ENCODE data around the gene LDLRAD3. TPM values are rescaled to one million over a fixed set of nuclear protein-coding genes. Genes with fewer than 3 reads are reported as not detected.

LDLRAD3 gene
- total and polyA plus RNA-seq, 3 experiments from 2014 or later, result 0.09 to 0.44 TPM; not detected in 1

DNA sequence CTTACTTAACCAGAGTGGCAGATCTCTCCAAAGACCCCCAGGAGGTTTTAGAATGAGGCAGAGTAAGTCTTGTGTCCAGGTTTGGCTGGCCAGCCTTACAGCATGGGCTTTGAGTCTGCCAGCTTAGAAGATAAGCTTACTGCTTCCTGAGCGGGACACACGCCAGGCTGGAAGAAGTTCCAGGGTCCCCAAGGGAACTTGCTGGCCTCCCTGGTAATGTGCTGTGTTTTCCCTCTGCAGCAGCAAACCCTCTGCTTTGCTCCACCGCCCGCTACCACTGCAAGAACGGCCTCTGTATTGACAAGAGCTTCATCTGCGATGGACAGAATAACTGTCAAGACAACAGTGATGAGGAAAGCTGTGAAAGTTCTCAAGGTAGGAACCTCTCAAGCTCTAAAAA, 154.2 kb downstream of the LDLRAD3 start:
- H3K27me3 ChIP-seq (ENCODE audit: insufficient read depth, low read length, poor library complexity, severe bottlenecking), result no peaks in the 10 kb centered on the region
- no peaks in the 10 kb centered on the region for H3K4me1 ChIP-seq (ENCODE audit: insufficient read depth, low read length)
- Mint-ChIP-seq H3K9me3 (peaks cover 0 to 4% (median 0%) of the 10 kb centered on the region in 5 donors), H3K27me3 (peaks cover 6 to 36% of the 10 kb centered on the region in 2 donors), H3K27ac (no peak overlapping the region), H3K4me1 (no peaks in the 10 kb centered on the region), H3K4me3 (no peak overlapping the region), H3K36me3 (no peaks in the 10 kb centered on the region)
- H3K27ac ChIP-seq (ENCODE audit: low read depth, low read length), result peak overlapping the region; percentile 47
- CTCF ChIA-PET, result no interaction called here
- H3K4me3 ChIP-seq (ENCODE audit: low read length), result no peak overlapping the region
- POLR2A ChIA-PET, result no interaction called here
- H3K9me3 ChIP-seq (ENCODE audit: low read length), result no peaks in the 10 kb centered on the region
- DNase-seq, result no peak
- no peaks in the 10 kb centered on the region for H3K36me3 ChIP-seq (ENCODE audit: insufficient read depth, low read length)

DNA sequence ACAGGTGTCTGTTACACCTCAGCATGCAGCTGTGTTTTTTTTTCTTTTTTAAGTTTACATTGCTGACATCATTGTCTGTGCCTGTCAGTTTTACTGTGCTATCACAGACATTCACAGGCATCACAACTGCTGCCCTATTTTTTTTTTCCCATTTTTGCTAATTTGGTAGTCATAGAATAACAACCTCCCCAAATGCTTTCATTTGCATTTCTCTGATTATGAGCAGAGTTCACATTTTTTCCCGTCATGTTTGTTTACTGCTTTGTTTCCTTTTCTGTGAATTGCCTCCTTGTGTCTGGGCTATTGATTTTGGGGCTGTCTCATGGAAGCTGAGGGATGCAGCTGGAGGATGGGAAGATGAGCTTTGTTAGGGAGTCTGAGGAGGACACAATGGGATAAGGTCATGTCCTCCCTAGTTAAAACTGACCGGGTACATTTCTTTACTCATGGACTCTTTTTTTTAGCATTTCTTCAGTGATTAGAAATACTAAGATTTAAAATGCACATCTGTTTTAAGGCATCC, 155.1 kb downstream of the LDLRAD3 start:
- Histone ChIP-seq H3K36me3 (ENCODE audit: insufficient read depth, low read length) (no peaks in the 10 kb centered on the region), H3K4me3 (ENCODE audit: low read length) (no peak overlapping the region), H3K27me3 (ENCODE audit: insufficient read depth, low read length, poor library complexity, severe bottlenecking) (no peaks in the 10 kb centered on the region), H3K9me3 (ENCODE audit: low read length) (no peaks in the 10 kb centered on the region), H3K27ac (ENCODE audit: low read depth, low read length) (no peak overlapping the region), H3K4me1 (ENCODE audit: insufficient read depth, low read length) (no peaks in the 10 kb centered on the region)
- ChIA-PET POLR2A (no interaction called here), CTCF (no interaction called here)
- H3K4me1 Mint-ChIP-seq, result no peaks in the 10 kb centered on the region
- H3K9me3 Mint-ChIP-seq, result peaks cover 0 to 1% (median 0%) of the 10 kb centered on the region in 5 donors
- peaks cover 6 to 28% of the 10 kb centered on the region in 2 donors for H3K27me3 Mint-ChIP-seq
- no peaks in the 10 kb centered on the region for H3K36me3 Mint-ChIP-seq
- H3K4me3 Mint-ChIP-seq, result no peak overlapping the region
- DNase-seq, result no peak
- H3K27ac Mint-ChIP-seq, result no peak overlapping the region

DNA sequence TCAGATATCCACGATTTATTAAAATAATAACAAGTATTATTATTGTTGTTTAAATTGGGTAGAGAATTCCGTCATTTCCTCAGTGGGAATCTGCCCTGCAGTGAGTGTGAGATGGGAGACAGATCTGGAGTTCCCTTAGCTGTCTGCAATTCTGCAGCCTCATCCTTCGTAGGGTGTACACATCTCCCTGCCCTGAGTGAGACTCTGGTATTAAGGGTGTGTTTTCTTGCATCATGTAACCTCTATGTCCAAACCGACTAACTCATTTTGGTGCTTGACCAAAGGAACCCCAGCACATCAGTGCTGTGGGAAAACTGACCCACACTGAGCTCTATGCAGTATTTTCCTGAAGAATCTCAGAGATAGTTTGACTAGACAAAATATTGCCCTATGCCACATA, 157.6 kb downstream of the LDLRAD3 start:
- H3K36me3 Mint-ChIP-seq, result no peaks in the 10 kb centered on the region
- ChIA-PET CTCF (no interaction called here), POLR2A (no interaction called here)
- Histone ChIP-seq H3K9me3 (ENCODE audit: low read length) (no peaks in the 10 kb centered on the region), H3K36me3 (ENCODE audit: insufficient read depth, low read length) (no peaks in the 10 kb centered on the region), H3K27me3 (ENCODE audit: insufficient read depth, low read length, poor library complexity, severe bottlenecking) (no peaks in the 10 kb centered on the region), H3K27ac (ENCODE audit: low read depth, low read length) (no peak overlapping the region), H3K4me3 (ENCODE audit: low read length) (no peak overlapping the region), H3K4me1 (ENCODE audit: insufficient read depth, low read length) (no peaks in the 10 kb centered on the region)
- H3K4me1 Mint-ChIP-seq, result no peaks in the 10 kb centered on the region
- H3K27ac Mint-ChIP-seq, result no peak overlapping the region
- H3K4me3 Mint-ChIP-seq, result no peak overlapping the region
- DNase-seq, result no peak
- peaks cover 0 to 1% (median 0%) of the 10 kb centered on the region in 5 donors for H3K9me3 Mint-ChIP-seq
- H3K27me3 Mint-ChIP-seq, result peaks cover 6 to 19% of the 10 kb centered on the region in 2 donors

DNA sequence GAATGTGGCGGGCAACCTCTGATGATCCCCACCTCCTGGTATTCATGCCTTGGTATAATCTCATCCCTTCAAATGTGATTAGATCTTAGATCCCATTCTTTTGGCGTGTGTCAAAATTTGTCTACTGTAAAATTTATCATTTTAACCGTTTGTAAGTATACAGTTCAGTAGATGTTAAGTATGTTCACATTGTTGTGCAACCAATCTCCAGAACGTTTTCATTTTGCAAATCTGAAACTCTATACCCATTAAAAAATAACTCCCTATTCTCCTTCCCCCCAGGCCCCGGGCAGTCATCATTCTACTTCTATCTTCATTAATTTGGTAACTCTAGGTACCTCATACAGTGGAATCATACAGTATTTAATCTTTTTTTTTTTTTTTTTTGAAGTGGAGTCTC, 159.0 kb downstream of the LDLRAD3 start:
- H3K27ac Mint-ChIP-seq, result no peak overlapping the region
- Histone ChIP-seq H3K9me3 (ENCODE audit: low read length) (no peaks in the 10 kb centered on the region), H3K4me3 (ENCODE audit: low read length) (no peak overlapping the region), H3K4me1 (ENCODE audit: insufficient read depth, low read length) (no peaks in the 10 kb centered on the region), H3K27me3 (ENCODE audit: insufficient read depth, low read length, poor library complexity, severe bottlenecking) (no peaks in the 10 kb centered on the region), H3K27ac (ENCODE audit: low read depth, low read length) (no peak overlapping the region), H3K36me3 (ENCODE audit: insufficient read depth, low read length) (no peaks in the 10 kb centered on the region)
- POLR2A ChIA-PET, result no interaction called here
- peaks cover 0 to 1% (median 0%) of the 10 kb centered on the region in 5 donors for H3K9me3 Mint-ChIP-seq
- H3K4me1 Mint-ChIP-seq, result no peaks in the 10 kb centered on the region
- no peak for DNase-seq
- no peak overlapping the region for H3K4me3 Mint-ChIP-seq
- peaks cover 6 to 13% of the 10 kb centered on the region in 2 donors for H3K27me3 Mint-ChIP-seq
- CTCF ChIA-PET, result no interaction called here
- no peaks in the 10 kb centered on the region for H3K36me3 Mint-ChIP-seq

DNA sequence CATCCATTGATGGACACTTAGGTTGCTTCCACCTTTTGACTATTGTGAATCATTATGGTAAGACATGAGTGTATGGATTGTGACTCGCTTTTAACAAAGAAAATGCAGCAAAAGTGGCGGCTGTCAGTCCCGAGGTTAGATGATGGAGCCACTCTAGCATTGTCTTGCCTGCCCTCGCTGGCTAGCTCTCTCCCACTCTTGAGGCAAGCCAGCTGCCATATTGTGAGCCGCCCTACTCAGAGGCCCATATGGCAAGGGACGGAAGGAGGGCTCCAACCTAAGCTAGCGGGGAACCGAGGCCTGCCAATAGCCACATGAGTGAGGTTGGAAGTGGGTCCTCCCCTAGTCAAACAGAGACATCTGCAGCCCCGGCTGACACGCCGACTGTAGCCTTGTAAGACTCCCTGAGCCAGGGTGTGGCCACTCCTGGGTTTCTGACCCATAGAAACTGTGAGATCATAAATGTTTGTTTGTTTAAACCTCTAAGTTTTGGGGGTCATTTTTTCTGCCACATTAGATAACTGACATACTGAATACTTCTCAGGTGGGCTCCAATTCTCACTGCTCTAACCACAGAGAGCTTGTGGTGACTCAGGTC, 160.2 kb downstream of the LDLRAD3 start:
- ChIA-PET CTCF (no interaction called here), POLR2A (no interaction called here)
- H3K27ac ChIP-seq (ENCODE audit: low read depth, low read length), result peak overlapping the region; percentile 4
- no peaks in the 10 kb centered on the region for H3K27me3 ChIP-seq (ENCODE audit: insufficient read depth, low read length, poor library complexity, severe bottlenecking)
- H3K4me3 ChIP-seq (ENCODE audit: low read length), result no peak overlapping the region
- H3K4me3 Mint-ChIP-seq, result no peak overlapping the region
- H3K9me3 Mint-ChIP-seq, result peaks cover 0 to under 1% (median 0%) of the 10 kb centered on the region in 5 donors
- DNase-seq, result no peak
- no peaks in the 10 kb centered on the region for H3K36me3 ChIP-seq (ENCODE audit: insufficient read depth, low read length)
- H3K27me3 Mint-ChIP-seq, result peaks cover 6 to 13% of the 10 kb centered on the region in 2 donors
- H3K9me3 ChIP-seq (ENCODE audit: low read length), result no peaks in the 10 kb centered on the region
- H3K4me1 Mint-ChIP-seq, result no peaks in the 10 kb centered on the region
- H3K4me1 ChIP-seq (ENCODE audit: insufficient read depth, low read length), result no peaks in the 10 kb centered on the region
- no peak overlapping the region for H3K27ac Mint-ChIP-seq
- H3K36me3 Mint-ChIP-seq, result no peaks in the 10 kb centered on the region

DNA sequence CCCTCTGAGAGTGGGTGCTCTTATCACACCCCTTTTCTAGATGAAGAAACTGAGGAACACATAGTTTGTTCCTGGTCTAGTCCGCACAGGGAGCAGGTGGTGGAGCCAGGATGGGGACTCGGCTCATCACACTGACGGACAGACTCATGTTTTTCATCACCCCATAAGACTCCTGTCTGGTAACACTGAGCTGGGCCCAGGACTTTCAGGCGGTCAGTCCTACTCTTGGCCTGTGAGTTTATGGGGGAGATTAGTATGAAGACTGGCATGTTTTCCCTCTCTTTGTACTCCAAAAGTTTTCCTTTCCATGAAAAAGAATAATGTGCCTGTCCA, 160.8 kb downstream of the LDLRAD3 start:
- no peaks in the 10 kb centered on the region for H3K9me3 Mint-ChIP-seq
- no peaks in the 10 kb centered on the region for H3K9me3 ChIP-seq (ENCODE audit: low read length)
- H3K27me3 ChIP-seq (ENCODE audit: insufficient read depth, low read length, poor library complexity, severe bottlenecking), result no peaks in the 10 kb centered on the region
- DNase-seq, result no peak
- H3K4me3 ChIP-seq (ENCODE audit: low read length), result no peak overlapping the region
- peaks cover 6 to 13% of the 10 kb centered on the region in 2 donors for H3K27me3 Mint-ChIP-seq
- peak overlapping the region; percentile 3 for H3K27ac ChIP-seq (ENCODE audit: low read depth, low read length)
- ChIA-PET POLR2A (no interaction called here), CTCF (no interaction called here)
- no peak overlapping the region for H3K4me3 Mint-ChIP-seq
- H3K36me3 Mint-ChIP-seq, result no peaks in the 10 kb centered on the region
- H3K36me3 ChIP-seq (ENCODE audit: insufficient read depth, low read length), result no peaks in the 10 kb centered on the region
- H3K27ac Mint-ChIP-seq, result no peak overlapping the region
- no peaks in the 10 kb centered on the region for H3K4me1 ChIP-seq (ENCODE audit: insufficient read depth, low read length)
- H3K4me1 Mint-ChIP-seq, result no peaks in the 10 kb centered on the region

DNA sequence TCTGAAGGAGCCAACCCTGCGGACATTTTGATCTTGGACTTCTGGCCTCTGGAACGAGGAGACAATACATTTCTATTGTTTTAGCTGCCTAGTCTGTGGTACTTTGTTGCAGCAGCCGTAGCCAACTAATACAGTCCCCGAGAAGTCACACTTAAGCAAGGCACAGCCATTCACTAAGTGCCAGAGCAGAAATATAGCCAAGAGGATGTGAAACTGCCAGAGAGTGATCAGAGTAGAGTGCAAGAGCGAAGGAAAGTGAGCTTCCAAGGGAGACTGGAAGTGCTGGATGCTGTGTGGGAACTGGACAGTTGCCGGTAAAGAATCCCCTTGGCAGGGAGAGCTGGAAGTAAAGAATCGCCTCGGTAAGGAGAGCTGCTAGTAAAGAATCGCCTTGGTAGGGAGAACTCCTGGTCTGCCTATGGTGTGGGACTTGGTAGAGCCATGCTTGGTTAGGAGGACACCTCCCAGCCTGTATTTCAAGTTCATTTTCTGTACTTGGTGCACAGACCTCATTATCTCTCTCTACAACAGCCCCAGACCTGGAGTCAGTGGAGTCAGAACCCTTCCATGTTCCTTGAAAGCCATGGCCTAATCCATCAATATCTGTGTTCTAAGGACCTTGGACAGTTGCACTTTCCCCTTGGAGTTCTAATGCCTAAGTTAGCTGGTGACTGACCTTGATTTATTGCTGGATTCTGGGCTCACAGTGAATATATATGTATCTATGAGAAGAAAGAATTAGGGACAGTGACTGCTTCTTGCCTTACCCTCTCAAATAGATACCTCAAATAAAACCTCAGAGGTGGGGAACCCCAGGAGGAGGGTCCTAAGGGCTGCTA, 162.1 kb downstream of the LDLRAD3 start:
- H3K4me1 ChIP-seq (ENCODE audit: insufficient read depth, low read length), result no peaks in the 10 kb centered on the region
- Mint-ChIP-seq H3K4me3 (no peak overlapping the region), H3K36me3 (no peaks in the 10 kb centered on the region), H3K4me1 (no peaks in the 10 kb centered on the region), H3K9me3 (no peaks in the 10 kb centered on the region), H3K27me3 (peaks cover 6 to 13% of the 10 kb centered on the region in 2 donors), H3K27ac (no peak overlapping the region)
- no peaks in the 10 kb centered on the region for H3K9me3 ChIP-seq (ENCODE audit: low read length)
- no peak overlapping the region for H3K27ac ChIP-seq (ENCODE audit: low read depth, low read length)
- H3K36me3 ChIP-seq (ENCODE audit: insufficient read depth, low read length), result no peaks in the 10 kb centered on the region
- no peak overlapping the region for H3K4me3 ChIP-seq (ENCODE audit: low read length)
- H3K27me3 ChIP-seq (ENCODE audit: insufficient read depth, low read length, poor library complexity, severe bottlenecking), result no peaks in the 10 kb centered on the region
- ChIA-PET POLR2A (no interaction called here), CTCF (no interaction called here)
- no peak for DNase-seq

DNA sequence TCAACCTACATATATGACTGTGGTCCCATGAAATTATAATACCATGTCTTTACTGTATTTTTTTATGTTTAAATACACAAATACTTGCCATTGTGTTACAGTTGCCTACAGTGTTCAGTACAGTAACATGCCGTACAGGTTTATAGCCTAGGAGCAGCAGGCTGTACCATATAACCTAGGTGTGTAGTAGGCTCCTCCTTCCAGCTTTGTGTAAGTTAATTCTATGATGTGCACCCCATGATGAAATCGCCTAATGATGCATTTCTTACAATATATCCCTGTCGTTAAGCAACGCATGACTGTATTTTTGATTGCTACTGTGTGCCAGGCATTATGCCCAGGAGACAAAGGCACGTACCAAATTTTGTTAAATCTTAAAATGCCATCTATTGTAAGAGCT, 163.7 kb downstream of the LDLRAD3 start:
- no peak for DNase-seq
- Mint-ChIP-seq H3K9me3 (no peaks in the 10 kb centered on the region), H3K4me1 (no peaks in the 10 kb centered on the region), H3K27ac (no peak overlapping the region), H3K27me3 (peaks cover 6 to 16% of the 10 kb centered on the region in 2 donors), H3K36me3 (no peaks in the 10 kb centered on the region), H3K4me3 (no peak overlapping the region)
- Histone ChIP-seq H3K36me3 (ENCODE audit: insufficient read depth, low read length) (no peaks in the 10 kb centered on the region), H3K27me3 (ENCODE audit: insufficient read depth, low read length, poor library complexity, severe bottlenecking) (no peaks in the 10 kb centered on the region), H3K4me1 (ENCODE audit: insufficient read depth, low read length) (no peaks in the 10 kb centered on the region), H3K9me3 (ENCODE audit: low read length) (no peaks in the 10 kb centered on the region), H3K4me3 (ENCODE audit: low read length) (no peak overlapping the region), H3K27ac (ENCODE audit: low read depth, low read length) (no peak overlapping the region)
- CTCF ChIA-PET, result no interaction called here
- POLR2A ChIA-PET, result no interaction called here
